ENCODE results near the gene METTL2B.
"Not testable (repeated sequence)": the region's sequence is repeated elsewhere in the genome, so short reads cannot be mapped to it uniquely, and the experiment has no call there.

Gene METTL2B, protein sequence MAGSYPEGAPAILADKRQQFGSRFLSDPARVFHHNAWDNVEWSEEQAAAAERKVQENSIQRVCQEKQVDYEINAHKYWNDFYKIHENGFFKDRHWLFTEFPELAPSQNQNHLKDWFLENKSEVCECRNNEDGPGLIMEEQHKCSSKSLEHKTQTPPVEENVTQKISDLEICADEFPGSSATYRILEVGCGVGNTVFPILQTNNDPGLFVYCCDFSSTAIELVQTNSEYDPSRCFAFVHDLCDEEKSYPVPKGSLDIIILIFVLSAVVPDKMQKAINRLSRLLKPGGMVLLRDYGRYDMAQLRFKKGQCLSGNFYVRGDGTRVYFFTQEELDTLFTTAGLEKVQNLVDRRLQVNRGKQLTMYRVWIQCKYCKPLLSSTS

DNA sequence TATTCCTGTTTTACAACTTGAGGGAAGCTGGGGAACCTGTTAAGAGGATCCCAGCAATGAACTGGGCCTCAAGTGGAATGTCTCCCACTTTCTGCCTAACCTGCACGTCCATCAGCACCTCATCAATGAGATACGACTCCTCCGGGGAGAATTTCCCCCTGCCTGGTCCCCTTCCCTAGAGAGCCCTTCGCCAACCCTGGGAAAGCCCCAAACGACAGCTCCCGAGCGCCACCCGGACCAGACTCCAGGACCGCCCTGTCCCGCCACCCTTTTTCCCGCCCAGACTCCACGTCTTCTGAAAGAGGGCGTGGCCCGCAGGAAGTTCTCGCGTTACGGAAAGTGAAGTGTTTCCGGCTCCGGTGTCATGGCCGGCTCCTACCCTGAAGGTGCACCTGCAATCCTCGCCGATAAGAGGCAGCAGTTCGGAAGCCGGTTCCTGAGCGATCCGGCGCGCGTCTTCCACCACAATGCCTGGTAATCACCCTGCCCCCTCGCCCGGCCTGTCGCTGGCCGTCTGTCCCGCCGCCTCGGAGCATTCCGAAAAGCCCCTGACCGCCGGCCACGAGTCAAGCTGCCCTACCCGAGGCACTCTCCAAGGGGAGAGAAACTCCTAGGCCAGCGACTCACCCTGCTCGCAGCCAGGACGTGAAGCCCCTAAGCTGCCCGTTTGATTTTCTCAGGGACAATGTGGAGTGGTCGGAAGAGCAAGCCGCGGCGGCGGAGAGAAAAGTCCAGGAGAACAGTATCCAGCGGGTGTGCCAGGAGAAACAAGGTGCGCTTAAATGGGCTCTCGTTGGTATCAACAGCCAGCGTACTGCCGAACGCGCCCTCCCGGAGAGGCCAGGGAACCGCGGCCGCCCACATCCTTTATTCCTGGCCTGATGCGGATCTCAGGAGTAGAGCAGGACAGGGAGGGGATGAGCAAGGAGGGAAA, at the start of gene METTL2B:
Gene METTL2B, plus strand, starts transcription at position 347 of the 934 bp plus-strand sequence. Its CDS starts 18 bp downstream, at position 365.
- H3K9ac ChIP-seq (ENCODE audit: low read length in 2 of 2): peak within 1 kb of the TSS; percentile 83 to 87
- not testable (repeated sequence) for H3K4me1 ChIP-seq (ENCODE audit: control insufficient read depth, insufficient read depth, low read length); H3K9me3 ChIP-seq (ENCODE audit: control insufficient read depth in 2 of 2, low read length in 2 of 2); H3K27me3 ChIP-seq (ENCODE audit: control insufficient read depth in 1 of 2, insufficient read depth in 2 of 2, low read length in 2 of 2); H3K36me3 ChIP-seq (ENCODE audit: control insufficient read depth in 2 of 2, insufficient read depth in 2 of 2, low read length in 2 of 2)
- peak within 1 kb of the TSS; percentile 75 to 81 for H3K4me3 ChIP-seq (ENCODE audit: low read length in 2 of 2)
- H3K27ac ChIP-seq (ENCODE audit: low read length): peak within 1 kb of the TSS; percentile 78

DNA sequence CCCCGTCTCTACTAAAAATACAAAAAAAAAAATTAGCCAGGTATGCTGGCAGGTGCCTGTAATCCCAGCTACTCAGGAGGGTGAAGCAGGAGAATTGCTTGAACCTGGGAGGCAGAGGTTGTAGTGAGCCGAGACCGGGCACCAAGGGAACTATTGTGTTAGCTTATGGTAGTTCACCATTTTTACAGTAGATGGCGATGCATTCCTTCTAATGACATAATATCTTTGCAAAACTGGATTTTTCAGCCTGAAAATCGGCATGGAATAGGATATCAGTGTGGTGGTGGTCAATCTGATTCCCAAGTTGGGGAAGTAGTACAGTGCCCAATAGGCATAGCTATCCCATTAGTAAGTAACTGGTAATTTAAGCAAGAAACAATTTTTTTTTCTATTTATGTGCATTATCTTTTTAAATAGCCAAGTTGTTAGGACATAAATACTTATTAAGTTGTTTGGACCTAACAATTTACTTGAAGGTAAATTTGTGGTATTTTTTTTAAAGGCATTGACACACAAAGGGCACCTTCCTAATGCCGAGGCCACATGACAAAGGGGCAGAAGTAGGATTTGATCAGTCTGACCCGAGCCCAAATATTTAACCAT, 49.2 kb upstream of the METTL2B start:
- Histone ChIP-seq H3K27me3 (ENCODE audit: control insufficient read depth in 1 of 2, insufficient read depth in 2 of 2, low read length in 2 of 2) (no peaks in the 10 kb centered on the region), H3K27ac (ENCODE audit: low read length) (no peak overlapping the region), H3K4me3 (ENCODE audit: low read length in 2 of 2) (no peak overlapping the region), H3K9me3 (ENCODE audit: control insufficient read depth in 2 of 2, low read length in 2 of 2) (no peaks in the 10 kb centered on the region), H3K36me3 (ENCODE audit: control insufficient read depth in 2 of 2, insufficient read depth in 2 of 2, low read length in 2 of 2) (no peaks in the 10 kb centered on the region), H3K9ac (ENCODE audit: low read length in 2 of 2) (no peak overlapping the region), H3K4me1 (ENCODE audit: control insufficient read depth, insufficient read depth, low read length) (peaks cover 14% of the 10 kb centered on the region)

DNA sequence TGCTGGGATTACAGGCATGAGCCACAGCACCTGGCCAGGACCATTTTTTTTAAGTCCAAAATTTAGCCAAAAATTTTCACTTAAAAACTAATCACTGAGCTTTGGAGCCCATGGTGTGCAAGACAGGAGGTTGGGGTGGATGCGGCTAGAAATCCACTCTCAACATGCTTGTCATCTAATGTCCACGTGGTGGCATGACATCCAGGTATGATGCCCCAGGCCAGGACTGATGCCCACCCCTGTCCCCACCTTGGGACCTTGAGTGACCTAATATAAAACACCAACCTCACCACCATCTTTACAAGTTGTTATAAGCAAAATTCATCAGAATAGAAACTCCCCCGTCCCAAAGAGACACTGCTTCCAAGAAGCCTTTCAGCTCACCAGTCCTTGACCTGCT, 46.3 kb upstream of the METTL2B start:
- Histone ChIP-seq H3K27ac (ENCODE audit: low read length) (no peak overlapping the region), H3K36me3 (ENCODE audit: control insufficient read depth in 2 of 2, insufficient read depth in 2 of 2, low read length in 2 of 2) (no peaks in the 10 kb centered on the region), H3K4me1 (ENCODE audit: control insufficient read depth, insufficient read depth, low read length) (peaks cover 2% of the 10 kb centered on the region), H3K9ac (ENCODE audit: low read length in 2 of 2) (no peak overlapping the region), H3K27me3 (ENCODE audit: control insufficient read depth in 1 of 2, insufficient read depth in 2 of 2, low read length in 2 of 2) (peaks cover 0 to 2% of the 10 kb centered on the region in 2 donors), H3K9me3 (ENCODE audit: control insufficient read depth in 2 of 2, low read length in 2 of 2) (no peaks in the 10 kb centered on the region), H3K4me3 (ENCODE audit: low read length in 2 of 2) (no peak overlapping the region)

DNA sequence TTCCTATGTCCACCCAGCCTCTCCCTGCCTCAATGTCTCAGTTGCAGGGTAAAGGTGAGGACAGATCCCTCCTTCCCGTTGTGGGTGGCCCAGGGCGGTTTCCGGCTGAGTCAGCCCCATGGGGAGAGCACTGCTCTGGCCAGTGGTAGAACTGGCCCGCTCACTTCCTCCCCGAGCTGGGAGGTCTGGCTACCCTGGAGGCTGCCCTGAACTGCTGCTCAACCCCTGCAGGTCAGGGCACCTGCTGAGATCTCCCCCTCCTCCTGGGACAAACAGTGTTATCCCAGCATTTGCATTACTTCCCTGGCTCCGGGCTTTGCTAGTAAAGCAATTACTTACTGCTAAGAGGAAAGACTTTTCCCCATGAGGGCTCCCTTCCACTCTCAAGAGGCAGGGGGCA, 45.3 kb upstream of the METTL2B start:
- Histone ChIP-seq H3K9ac (ENCODE audit: low read length in 2 of 2) (no peak overlapping the region), H3K4me3 (ENCODE audit: low read length in 2 of 2) (no peak overlapping the region), H3K4me1 (ENCODE audit: control insufficient read depth, insufficient read depth, low read length) (peaks cover 2% of the 10 kb centered on the region), H3K9me3 (ENCODE audit: control insufficient read depth in 2 of 2, low read length in 2 of 2) (no peaks in the 10 kb centered on the region), H3K27ac (ENCODE audit: low read length) (no peak overlapping the region), H3K36me3 (ENCODE audit: control insufficient read depth in 2 of 2, insufficient read depth in 2 of 2, low read length in 2 of 2) (no peaks in the 10 kb centered on the region), H3K27me3 (ENCODE audit: control insufficient read depth in 1 of 2, insufficient read depth in 2 of 2, low read length in 2 of 2) (peaks cover 0 to 2% of the 10 kb centered on the region in 2 donors)

DNA sequence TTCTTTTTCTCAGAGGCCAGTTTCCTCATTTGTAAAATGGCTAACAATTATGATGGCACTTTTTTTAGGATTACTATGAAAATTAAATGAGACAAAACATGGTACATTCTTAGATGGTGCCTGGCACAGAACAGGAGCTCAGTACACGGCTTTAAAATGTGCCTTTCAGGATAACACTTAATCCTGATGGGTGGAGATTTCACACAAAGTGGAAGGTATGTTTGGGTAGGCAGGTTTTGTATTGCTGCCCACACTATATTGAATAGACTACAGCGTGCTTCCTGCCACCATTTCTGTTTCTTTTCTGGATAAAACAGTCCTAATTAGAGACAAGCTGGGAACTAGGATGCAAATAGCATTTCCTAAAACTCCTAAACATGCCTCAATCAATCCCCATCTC, 44.8 kb upstream of the METTL2B start:
- H3K27ac ChIP-seq (ENCODE audit: low read length): no peak overlapping the region
- no peak overlapping the region for H3K4me3 ChIP-seq (ENCODE audit: low read length in 2 of 2)
- peaks cover 2% of the 10 kb centered on the region for H3K4me1 ChIP-seq (ENCODE audit: control insufficient read depth, insufficient read depth, low read length)
- no peaks in the 10 kb centered on the region for H3K9me3 ChIP-seq (ENCODE audit: control insufficient read depth in 2 of 2, low read length in 2 of 2)
- H3K27me3 ChIP-seq (ENCODE audit: control insufficient read depth in 1 of 2, insufficient read depth in 2 of 2, low read length in 2 of 2): peaks cover 0 to 2% of the 10 kb centered on the region in 2 donors
- H3K9ac ChIP-seq (ENCODE audit: low read length in 2 of 2): no peak overlapping the region
- no peaks in the 10 kb centered on the region for H3K36me3 ChIP-seq (ENCODE audit: control insufficient read depth in 2 of 2, insufficient read depth in 2 of 2, low read length in 2 of 2)

DNA sequence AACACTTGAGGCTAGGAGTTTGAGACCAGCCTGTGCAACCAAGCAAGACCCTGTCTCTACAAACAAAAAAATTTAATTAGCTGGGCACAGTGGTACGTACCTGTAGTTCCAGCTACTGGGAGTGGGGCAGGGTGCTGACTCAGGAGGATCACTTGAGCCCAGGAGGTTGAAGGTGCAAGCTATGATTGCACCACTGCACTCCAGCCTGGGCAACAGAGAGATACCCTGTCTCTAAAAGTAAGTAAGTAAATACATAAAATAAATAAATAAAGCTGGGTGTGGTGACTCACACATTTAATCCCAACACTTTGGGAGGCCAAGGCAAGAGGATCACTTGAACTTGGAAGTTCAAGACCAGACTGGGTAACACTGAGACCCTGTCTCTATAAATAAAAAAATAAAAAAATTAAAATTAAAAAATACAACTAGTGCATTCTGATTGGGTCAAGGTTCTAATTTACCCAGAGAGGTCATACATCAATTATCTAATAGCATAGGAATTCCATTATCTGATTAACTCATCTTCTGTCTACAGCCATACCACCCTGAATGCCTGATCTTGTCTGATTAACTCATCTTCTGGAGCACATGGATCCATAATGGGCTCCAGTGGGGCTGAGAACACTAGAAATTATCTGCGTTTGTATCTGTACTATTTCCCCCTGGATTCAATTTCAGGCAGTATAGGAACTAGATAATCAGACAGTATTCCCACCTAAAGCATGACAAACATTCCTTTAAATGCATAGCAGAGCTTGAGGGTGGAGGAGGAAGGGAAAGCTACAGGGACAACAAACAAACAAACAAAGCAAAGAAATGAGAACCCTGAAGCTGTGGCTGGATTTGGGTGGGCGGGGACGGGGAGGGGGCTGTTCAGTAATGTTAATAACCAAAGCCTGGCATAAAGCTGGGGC, 41.9 kb upstream of the METTL2B start:
- peaks cover 0 to 2% of the 10 kb centered on the region in 2 donors for H3K27me3 ChIP-seq (ENCODE audit: control insufficient read depth in 1 of 2, insufficient read depth in 2 of 2, low read length in 2 of 2)
- H3K27ac ChIP-seq (ENCODE audit: low read length): no peak overlapping the region
- H3K36me3 ChIP-seq (ENCODE audit: control insufficient read depth in 2 of 2, insufficient read depth in 2 of 2, low read length in 2 of 2): no peaks in the 10 kb centered on the region
- H3K4me1 ChIP-seq (ENCODE audit: control insufficient read depth, insufficient read depth, low read length): no peaks in the 10 kb centered on the region
- H3K4me3 ChIP-seq (ENCODE audit: low read length in 2 of 2): no peak overlapping the region
- no peaks in the 10 kb centered on the region for H3K9me3 ChIP-seq (ENCODE audit: control insufficient read depth in 2 of 2, low read length in 2 of 2)
- no peak overlapping the region for H3K9ac ChIP-seq (ENCODE audit: low read length in 2 of 2)

DNA sequence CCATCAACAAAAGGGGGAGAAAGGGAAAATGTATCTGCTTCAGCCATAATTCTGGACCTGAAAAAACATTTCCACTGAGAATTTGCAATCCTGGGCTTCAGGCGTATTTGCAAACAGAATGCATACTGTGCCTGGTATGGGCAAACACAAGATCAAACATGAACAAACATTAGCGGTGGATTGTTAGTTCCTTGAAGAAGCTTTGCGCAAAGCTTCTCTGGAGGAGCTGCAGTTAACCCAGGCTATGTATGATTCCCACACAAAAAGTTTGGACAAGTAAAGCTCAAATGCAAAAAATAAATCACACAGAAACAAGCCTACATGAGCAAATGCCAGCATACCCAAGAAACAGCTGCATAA, 41.2 kb upstream of the METTL2B start:
- H3K9ac ChIP-seq (ENCODE audit: low read length in 2 of 2): no peak overlapping the region
- no peaks in the 10 kb centered on the region for H3K4me1 ChIP-seq (ENCODE audit: control insufficient read depth, insufficient read depth, low read length)
- H3K4me3 ChIP-seq (ENCODE audit: low read length in 2 of 2): no peak overlapping the region
- H3K36me3 ChIP-seq (ENCODE audit: control insufficient read depth in 2 of 2, insufficient read depth in 2 of 2, low read length in 2 of 2): no peaks in the 10 kb centered on the region
- H3K27ac ChIP-seq (ENCODE audit: low read length): no peak overlapping the region
- peaks cover 0 to 2% of the 10 kb centered on the region in 2 donors for H3K27me3 ChIP-seq (ENCODE audit: control insufficient read depth in 1 of 2, insufficient read depth in 2 of 2, low read length in 2 of 2)
- no peaks in the 10 kb centered on the region for H3K9me3 ChIP-seq (ENCODE audit: control insufficient read depth in 2 of 2, low read length in 2 of 2)

DNA sequence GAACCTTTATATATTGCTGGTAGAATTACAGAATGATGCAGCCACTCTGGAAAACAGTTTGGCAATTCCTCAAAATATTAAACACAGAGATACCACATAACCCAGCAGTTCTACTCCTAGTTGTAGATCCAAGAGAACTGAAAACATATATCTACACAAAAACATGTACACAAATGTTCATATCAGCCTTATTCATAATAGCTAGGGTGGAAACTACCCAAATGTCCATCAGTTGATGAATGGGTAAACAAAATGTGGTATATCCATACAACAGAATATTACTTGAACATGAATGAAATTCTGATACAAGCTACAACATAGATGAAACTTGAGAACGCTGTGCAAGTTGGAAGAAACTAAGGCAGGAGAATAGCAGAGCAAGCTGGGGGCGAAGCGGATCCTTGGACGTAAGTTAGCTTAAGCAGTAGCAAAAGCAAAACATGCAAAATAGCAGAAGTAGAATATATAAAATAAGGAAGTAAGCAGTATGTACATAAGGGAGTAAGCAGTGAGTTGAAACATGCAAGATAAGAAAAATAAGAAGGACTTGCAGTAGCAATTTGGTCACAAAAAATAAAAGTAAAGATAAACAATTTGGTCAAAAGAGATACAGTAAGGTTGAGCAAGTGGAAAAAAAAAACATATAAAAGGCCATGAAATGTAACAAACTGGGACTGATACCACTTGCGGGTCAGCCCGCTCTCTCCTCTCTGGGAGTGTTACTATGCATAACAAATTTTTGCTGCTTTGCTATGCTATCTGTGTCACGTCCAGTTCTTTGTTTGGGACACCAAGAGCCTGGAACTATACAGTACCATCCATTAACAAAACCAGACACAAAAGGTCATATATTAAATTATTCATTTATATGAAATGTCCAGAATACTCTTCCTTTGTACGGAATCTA, 38.9 kb upstream of the METTL2B start:
- Histone ChIP-seq H3K36me3 (ENCODE audit: control insufficient read depth in 2 of 2, insufficient read depth in 2 of 2, low read length in 2 of 2) (no peaks in the 10 kb centered on the region), H3K9me3 (ENCODE audit: control insufficient read depth in 2 of 2, low read length in 2 of 2) (no peaks in the 10 kb centered on the region), H3K27me3 (ENCODE audit: control insufficient read depth in 1 of 2, insufficient read depth in 2 of 2, low read length in 2 of 2) (peaks cover 0 to 2% of the 10 kb centered on the region in 2 donors), H3K4me1 (ENCODE audit: control insufficient read depth, insufficient read depth, low read length) (no peaks in the 10 kb centered on the region), H3K4me3 (ENCODE audit: low read length in 2 of 2) (no peak overlapping the region), H3K9ac (ENCODE audit: low read length in 2 of 2) (no peak overlapping the region), H3K27ac (ENCODE audit: low read length) (no peak overlapping the region)

DNA sequence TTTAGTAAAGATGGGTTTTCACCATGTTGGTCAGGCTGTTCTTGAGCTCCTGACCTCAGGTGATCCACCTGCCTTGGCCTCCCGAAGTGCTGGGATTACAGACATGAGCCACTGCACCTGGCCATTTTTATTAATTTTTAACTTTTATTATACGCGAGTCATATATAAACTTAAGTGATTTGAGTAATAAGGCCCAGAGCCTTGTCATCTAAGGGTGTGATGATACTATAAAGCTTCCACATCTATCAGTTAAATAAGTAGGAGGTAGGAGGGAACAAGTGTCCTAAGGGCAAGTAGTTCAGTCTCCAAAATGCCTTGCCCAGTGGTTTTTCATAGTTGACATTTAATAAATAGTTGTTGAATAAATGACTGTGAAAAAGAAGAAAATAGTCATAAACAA, 34.2 kb upstream of the METTL2B start:
- no peaks in the 10 kb centered on the region for H3K27me3 ChIP-seq (ENCODE audit: control insufficient read depth in 1 of 2, insufficient read depth in 2 of 2, low read length in 2 of 2)
- no peaks in the 10 kb centered on the region for H3K36me3 ChIP-seq (ENCODE audit: control insufficient read depth in 2 of 2, insufficient read depth in 2 of 2, low read length in 2 of 2)
- no peak overlapping the region for H3K4me3 ChIP-seq (ENCODE audit: low read length in 2 of 2)
- no peaks in the 10 kb centered on the region for H3K4me1 ChIP-seq (ENCODE audit: control insufficient read depth, insufficient read depth, low read length)
- no peaks in the 10 kb centered on the region for H3K9me3 ChIP-seq (ENCODE audit: control insufficient read depth in 2 of 2, low read length in 2 of 2)
- H3K9ac ChIP-seq (ENCODE audit: low read length in 2 of 2): no peak overlapping the region
- no peak overlapping the region for H3K27ac ChIP-seq (ENCODE audit: low read length)

Measured in stomach smooth muscle (tissue), 2 donors.